ENCODE data around the gene TUBGCP5. TPM values are rescaled to one million over a fixed set of nuclear protein-coding genes. Genes with fewer than 3 reads are reported as not detected.
"Not testable (repeated sequence)": the region's sequence is repeated elsewhere in the genome, so short reads cannot be mapped to it uniquely, and the experiment has no call there.

TUBGCP5 gene
- total RNA-seq, 1 experiment from 2014 or later, result 31.8 TPM

- BruUV-seq (replicated peaks); intact Hi-C loops (cut with micrococcal nuclease; ENCODE audit: unreplicated experiment); H3K36me3 ChIP-seq (ENCODE audit: insufficient read depth, low read length, poor library complexity, severe bottlenecking); POLR2A ChIA-PET (ENCODE audit: low non-redundant PET); H3K27me3 ChIP-seq (replicated peaks; ENCODE audit: insufficient read depth, low read depth, low read length, poor library complexity); H3K9me3 ChIP-seq (ENCODE audit: low read depth, low read length, poor library complexity, severe bottlenecking); DNase-seq (ENCODE audit: low spot score); H3K4me1 ChIP-seq (ENCODE audit: insufficient read depth, low read length, poor library complexity, severe bottlenecking); H3K4me3 ChIP-seq (ENCODE audit: low read depth, low read length, poor library complexity, severe bottlenecking); H3K27ac ChIP-seq (ENCODE audit: low read depth, low read length, poor library complexity, severe bottlenecking); CTCF ChIA-PET: not testable (repeated sequence)
These were observed 4.2 kb upstream of the TUBGCP5 start for GRCh38 chr15:23043535-23043934.

GRCh38 chr15:23041736-23042135 is 2.4 kb upstream of the TUBGCP5 start:
- BruUV-seq (replicated peaks); H3K36me3 ChIP-seq (ENCODE audit: insufficient read depth, low read length, poor library complexity, severe bottlenecking); H3K4me1 ChIP-seq (ENCODE audit: insufficient read depth, low read length, poor library complexity, severe bottlenecking); H3K27ac ChIP-seq (ENCODE audit: low read depth, low read length, poor library complexity, severe bottlenecking); intact Hi-C loops (cut with micrococcal nuclease; ENCODE audit: unreplicated experiment); H3K4me3 ChIP-seq (ENCODE audit: low read depth, low read length, poor library complexity, severe bottlenecking); DNase-seq (ENCODE audit: low spot score); POLR2A ChIA-PET (ENCODE audit: low non-redundant PET); H3K27me3 ChIP-seq (replicated peaks; ENCODE audit: insufficient read depth, low read depth, low read length, poor library complexity); H3K9me3 ChIP-seq (ENCODE audit: low read depth, low read length, poor library complexity, severe bottlenecking); CTCF ChIA-PET: not testable (repeated sequence)

GRCh38 chr15:23039917-23040281 is 530 bp upstream of the TUBGCP5 start:
- no peaks in the 10 kb centered on the region for H3K27me3 ChIP-seq (replicated peaks; ENCODE audit: insufficient read depth, low read depth, low read length, poor library complexity)
- no peaks in the 10 kb centered on the region for H3K9me3 ChIP-seq (ENCODE audit: low read depth, low read length, poor library complexity, severe bottlenecking)
- intact Hi-C loops (cut with micrococcal nuclease; ENCODE audit: unreplicated experiment), result no loop called here
- TF ChIP-seq EZH2 (IDR thresholded peaks at IDR 0.05; ENCODE audit: borderline replicate concordance, low read depth, low read length, poor library complexity, severe bottlenecking) (no peak), CTCF (conservative IDR thresholded peaks at IDR 0.05; ENCODE audit: low read depth, low read length) (no peak)
- H3K4me3 ChIP-seq (ENCODE audit: low read depth, low read length, poor library complexity, severe bottlenecking), result peak overlapping the region; percentile 80
- H3K27ac ChIP-seq (ENCODE audit: low read depth, low read length, poor library complexity, severe bottlenecking), result peak overlapping the region; percentile 94
- CTCF ChIA-PET, result interaction anchor here (1.1 kb wide), 1 partner anchor 427 kb away, joined by 3 read pairs; no protein-coding TSS in a partner anchor
- BruUV-seq (replicated peaks), result no TSS peak
- peaks cover 5% of the 10 kb centered on the region for H3K4me1 ChIP-seq (ENCODE audit: insufficient read depth, low read length, poor library complexity, severe bottlenecking)
- DNase-seq (ENCODE audit: low spot score), result no peak
- peaks cover 6% of the 10 kb centered on the region for H3K36me3 ChIP-seq (ENCODE audit: insufficient read depth, low read length, poor library complexity, severe bottlenecking)
- POLR2A ChIA-PET (ENCODE audit: low non-redundant PET), result interaction anchor here (0.6 kb wide), 1 partner anchor 12 kb away, joined by 21 read pairs; no protein-coding TSS in a partner anchor

GRCh38 chr15:23038726-23039142 is 635 bp downstream of the TUBGCP5 start:
- no peaks in the 10 kb centered on the region for H3K27me3 ChIP-seq (replicated peaks; ENCODE audit: insufficient read depth, low read depth, low read length, poor library complexity)
- H3K27ac ChIP-seq (ENCODE audit: low read depth, low read length, poor library complexity, severe bottlenecking), result peak overlapping the region; percentile 94
- no peaks in the 10 kb centered on the region for H3K9me3 ChIP-seq (ENCODE audit: low read depth, low read length, poor library complexity, severe bottlenecking)
- peak overlapping the region; percentile 80 for H3K4me3 ChIP-seq (ENCODE audit: low read depth, low read length, poor library complexity, severe bottlenecking)
- ChIA-PET CTCF (no interaction called here), POLR2A (ENCODE audit: low non-redundant PET) (interaction anchor here (0.6 to 0.7 kb wide), 2 partner anchors 20 to 780 kb away, joined by 3 read pairs; no protein-coding TSS in a partner anchor)
- DNase-seq (ENCODE audit: low spot score), result no peak
- H3K36me3 ChIP-seq (ENCODE audit: insufficient read depth, low read length, poor library complexity, severe bottlenecking), result peaks cover 16% of the 10 kb centered on the region
- peaks cover 5% of the 10 kb centered on the region for H3K4me1 ChIP-seq (ENCODE audit: insufficient read depth, low read length, poor library complexity, severe bottlenecking)
- intact Hi-C loops (cut with micrococcal nuclease; ENCODE audit: unreplicated experiment), result no loop called here
- TF ChIP-seq EZH2 (IDR thresholded peaks at IDR 0.05; ENCODE audit: borderline replicate concordance, low read depth, low read length, poor library complexity, severe bottlenecking), result no peak
- no peak for TF ChIP-seq CTCF (conservative IDR thresholded peaks at IDR 0.05; ENCODE audit: low read depth, low read length)
- BruUV-seq (replicated peaks), result no TSS peak
